Mucosa of gallbladder (tissue), 1 donor: Measurements from ENCODE around the gene APOL2. TPM values are rescaled to one million over a fixed set of nuclear protein-coding genes. Genes with fewer than 3 reads are reported as not detected.

Source experiments
- total RNA-seq: library from RNA; stranded (reverse); gene quantifications from one replicate; pipeline ENCODE4 v1.2.1, GENCODE V29; 2021
- donor health status: DM: no; HTN: no; CAD: no.

The APOL2 gene
- total RNA-seq, 1 donor from 2014 or later: 58.2 TPM

Other genes starting within 250 kb of the APOL2 start
- 81.1 TPM for gene RBFOX2, start 210.7 kb downstream of the APOL2 start, total RNA-seq
- gene APOL3, start 78.8 kb downstream of the APOL2 start, total RNA-seq: 20.9 TPM
- gene APOL4, start 37.7 kb downstream of the APOL2 start, total RNA-seq: 3.4 TPM
- gene APOL1, start 13.6 kb upstream of the APOL2 start, total RNA-seq: 145 TPM
- 544 TPM for gene MYH9, start 148.4 kb upstream of the APOL2 start, total RNA-seq
- 81.6 TPM for gene TXN2, start 242.1 kb upstream of the APOL2 start, total RNA-seq